Activated T-cell treated with anti-CD3 and anti-CD28 coated beads for 24 hours (primary cell): ENCODE data around the gene AKR1C4.
"Not testable (repeated sequence)": the region's sequence is repeated elsewhere in the genome, so short reads cannot be mapped to it uniquely, and the experiment has no call there.

Experiments used
- DNase-seq: peaks from one replicate; pipeline ENCODE4 v3.0.0-alpha.2; 2020; ENCODE audit warnings: low read depth

Gene AKR1C4

DNA sequence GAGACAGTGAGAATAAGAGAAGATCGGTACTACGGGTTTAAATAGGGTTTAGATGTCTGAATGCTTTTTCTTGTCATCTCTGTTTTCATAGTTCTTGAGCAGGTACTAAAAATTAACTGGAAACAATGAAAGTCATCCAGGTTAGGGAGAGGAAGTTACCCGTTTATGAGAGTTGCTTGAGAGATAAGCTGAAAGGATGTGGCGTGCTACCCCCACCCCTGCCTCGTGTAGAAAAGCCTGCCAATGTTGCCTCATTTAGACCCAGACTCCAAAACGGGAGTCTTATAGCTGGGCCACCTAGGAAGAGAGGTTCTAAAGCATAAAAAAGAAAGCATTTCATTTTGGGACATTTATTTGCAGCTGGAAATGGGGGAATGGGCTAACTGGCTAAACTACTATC is 10.2 kb downstream of the AKR1C4 start:
- DNase-seq, result no peak

DNA sequence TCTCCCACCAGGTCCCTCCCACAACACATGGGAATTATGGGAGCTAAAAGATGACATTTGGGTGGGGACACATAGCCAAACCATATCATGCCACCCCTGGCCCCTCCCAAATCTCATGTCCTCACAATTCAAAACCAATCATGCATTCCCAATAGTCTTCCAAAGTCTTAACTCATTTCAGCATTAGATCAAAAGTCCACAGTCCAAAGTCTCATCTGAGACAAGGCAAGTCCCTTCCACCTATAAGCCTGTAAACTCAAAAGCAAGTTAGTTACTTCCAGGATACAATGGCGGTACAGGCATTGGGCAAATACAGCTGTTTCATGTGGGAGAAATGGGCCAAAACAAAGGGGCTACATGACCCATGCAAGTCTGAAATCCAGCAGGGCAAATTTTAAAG is 13.1 kb downstream of the AKR1C4 start:
- DNase-seq, result not testable (repeated sequence)

DNA sequence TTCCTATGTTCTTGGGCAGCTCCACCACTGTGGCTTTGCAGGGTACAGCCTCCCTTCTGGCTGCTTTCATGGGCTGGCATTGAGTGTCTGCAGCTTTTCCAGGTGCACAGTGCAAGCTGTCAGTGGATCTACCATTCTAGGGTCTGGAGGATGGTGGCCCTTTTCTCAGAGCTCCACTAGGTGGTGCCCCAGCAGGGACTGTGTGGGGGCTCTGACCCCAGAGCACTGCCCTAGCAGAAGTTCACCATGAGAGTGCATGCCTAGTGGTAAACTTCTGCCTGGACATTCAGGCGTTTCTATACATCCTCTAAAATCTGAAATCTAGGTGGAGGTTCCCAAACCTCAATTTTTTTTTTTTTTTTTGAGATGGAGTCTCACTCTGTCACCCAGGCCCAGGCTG is 13.6 kb downstream of the AKR1C4 start:
- not testable (repeated sequence) for DNase-seq

DNA sequence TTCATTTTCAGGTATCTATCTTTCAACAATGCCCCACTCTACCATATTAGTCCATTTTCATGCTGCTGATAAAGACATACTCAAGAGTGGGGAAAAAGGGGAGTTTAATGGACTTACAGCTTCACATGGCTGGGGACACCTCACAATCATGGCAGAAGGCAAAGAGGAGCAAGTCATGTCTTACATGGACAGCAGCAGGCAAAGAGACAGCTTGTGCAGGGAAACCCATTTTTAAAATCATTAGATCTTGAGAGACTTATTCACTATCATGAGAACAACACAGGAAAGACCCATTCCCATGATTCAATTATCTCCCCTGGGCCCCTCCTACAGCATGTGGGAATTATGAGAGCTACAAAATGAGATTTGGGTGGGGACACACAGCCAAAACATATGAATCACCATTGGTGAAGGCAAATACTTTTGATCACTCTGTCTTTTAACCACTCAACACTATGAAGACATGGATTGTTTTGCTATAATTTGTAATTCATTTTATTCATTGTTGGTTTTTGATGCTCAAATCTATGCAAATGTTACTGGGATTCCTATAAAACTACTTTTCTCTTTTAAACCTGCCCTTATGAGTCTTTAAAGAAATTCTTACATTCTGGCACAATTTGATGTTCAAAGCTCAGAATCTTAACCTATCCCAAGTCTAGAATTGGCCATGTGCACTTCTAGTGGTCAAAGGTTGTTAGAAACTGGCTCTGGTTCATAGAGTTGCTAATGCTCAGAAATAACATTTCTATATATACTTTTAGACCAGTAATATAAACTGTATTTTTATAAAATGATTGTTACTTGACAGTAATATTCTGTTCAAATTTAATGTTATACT is 15.3 kb downstream of the AKR1C4 start:
- no peak for DNase-seq

DNA sequence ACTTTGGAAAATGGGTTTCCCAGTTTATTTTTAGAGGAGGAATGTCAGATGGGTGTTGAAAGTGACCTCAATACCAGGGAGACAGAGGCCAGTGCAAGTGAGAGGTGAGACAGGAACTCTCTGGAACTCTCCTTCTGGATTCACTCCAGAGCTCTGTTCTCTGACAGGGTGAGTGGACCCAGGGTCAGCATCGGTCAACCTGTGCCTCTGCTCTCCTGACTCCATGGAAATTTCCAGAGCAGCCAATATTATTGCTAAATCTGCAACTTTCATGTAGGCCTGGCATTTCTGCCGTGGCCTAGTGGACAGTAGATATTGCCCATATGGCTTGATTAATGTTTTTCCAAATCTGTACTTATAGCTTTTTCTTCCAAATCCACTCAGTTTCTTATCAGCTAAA is 20.2 kb downstream of the AKR1C4 start:
- no peak for DNase-seq

DNA sequence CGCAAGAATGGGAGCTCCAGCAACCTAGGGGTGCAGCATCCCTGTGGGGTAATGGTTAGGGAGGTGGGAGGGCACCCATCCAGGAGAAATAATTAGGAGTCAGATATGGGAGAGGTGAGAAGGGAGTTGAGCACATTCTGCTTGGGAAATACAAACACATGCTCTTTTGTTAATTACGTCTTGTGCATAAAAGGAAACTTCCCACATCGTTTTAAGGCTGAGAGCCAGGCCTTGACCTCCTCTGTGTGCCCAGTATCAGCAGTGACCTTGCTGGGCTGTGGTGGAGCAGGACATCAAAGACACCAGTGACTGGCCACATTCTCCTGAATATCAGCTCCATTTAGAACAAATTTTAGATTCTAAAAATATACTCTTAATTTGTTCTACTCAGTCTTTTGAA is 22.6 kb downstream of the AKR1C4 start:
- DNase-seq, result no peak

DNA sequence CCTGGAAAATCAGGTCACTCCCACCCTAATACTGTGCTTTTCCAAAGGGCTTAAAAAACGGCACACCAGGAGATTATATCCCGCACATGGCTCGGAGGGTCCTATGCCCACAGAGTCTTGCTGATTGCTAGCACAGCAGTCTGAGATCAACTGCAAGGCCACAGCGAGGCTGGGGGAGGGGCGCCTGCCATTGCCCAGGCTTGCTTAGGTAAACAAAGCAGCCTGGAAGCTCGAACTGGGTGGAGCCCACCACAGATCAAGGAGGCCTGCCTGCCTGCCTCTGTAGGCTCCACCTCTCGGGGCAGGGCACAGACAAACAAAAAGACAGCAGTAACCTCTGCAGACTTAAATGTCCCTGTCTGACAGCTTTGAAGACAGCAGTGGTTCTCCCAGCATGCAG is 26.3 kb downstream of the AKR1C4 start:
- not testable (repeated sequence) for DNase-seq

DNA sequence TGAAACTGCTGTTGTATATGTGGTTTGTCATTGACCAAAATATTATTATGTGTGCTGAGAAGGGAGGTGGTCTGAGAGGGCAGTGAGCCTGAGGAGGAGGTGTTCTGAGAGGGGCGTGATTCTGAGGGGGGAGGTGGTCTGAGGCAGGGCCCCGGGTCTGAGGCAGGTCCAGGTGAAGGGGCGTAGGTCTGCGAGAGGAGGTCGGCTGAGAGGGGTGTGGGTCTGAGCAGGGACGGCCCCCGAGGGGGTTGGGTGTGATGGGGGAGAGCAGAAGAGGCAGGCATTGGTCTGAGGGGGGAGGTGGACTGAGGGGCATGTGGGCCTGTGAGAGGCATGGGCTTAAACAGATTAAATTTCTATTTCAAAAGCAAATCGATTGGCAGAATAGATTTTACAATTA is 32.4 kb downstream of the AKR1C4 start:
- no peak for DNase-seq

DNA sequence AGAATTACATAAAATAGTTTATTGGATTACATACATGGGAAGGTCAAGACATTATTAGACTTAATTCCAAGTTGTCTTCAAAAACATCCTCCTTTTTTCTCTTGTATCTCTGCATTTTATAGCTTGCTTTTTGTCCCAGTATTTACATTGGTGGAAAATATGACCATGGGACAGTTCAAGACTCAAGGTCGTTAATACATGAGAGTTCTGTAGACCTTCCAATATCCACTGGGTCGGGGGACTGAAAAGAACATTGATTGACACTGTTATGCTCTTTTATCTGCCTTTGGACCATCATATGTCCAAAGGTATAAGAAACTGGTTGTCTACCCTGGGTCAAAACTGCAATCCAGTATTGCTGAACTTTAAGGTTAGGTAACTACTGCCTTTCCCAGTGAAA is 36.7 kb downstream of the AKR1C4 start:
- DNase-seq, result no peak

DNA sequence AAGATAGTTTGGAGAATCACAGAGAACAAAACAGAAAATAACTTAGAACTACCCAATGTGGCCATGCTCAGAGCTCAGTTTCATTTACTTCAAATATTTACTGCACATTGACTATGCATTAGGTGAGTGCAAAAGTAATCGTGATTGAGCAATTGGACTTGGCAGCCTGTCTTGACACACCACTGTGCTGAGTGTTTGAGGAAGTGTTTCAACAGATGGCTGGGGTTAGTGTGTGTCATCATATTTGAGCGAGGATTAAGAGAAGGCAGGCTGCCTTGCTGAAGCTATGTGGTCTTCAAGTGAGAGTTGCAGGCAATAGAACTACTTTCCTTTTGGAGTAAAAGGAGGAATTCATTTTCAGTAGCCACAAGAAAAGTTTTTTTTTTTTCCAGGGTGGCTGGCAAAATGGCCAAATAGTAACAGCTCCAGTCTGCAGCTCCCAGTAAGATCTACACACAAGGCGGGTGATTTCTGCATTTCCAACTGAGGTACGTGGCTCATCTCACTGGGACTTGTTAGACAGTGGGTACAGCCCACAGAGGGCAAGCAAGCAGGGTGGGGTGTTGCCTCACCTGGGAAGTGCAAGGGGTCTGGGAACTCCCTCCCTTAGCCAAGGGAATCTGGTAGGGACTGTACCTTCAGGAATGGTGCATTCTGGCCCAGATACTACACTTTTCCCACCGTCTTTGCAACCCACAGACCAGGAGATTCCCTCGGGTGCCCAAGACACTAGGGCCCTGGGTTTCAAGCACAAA is 37.6 kb downstream of the AKR1C4 start:
- no peak for DNase-seq

DNA sequence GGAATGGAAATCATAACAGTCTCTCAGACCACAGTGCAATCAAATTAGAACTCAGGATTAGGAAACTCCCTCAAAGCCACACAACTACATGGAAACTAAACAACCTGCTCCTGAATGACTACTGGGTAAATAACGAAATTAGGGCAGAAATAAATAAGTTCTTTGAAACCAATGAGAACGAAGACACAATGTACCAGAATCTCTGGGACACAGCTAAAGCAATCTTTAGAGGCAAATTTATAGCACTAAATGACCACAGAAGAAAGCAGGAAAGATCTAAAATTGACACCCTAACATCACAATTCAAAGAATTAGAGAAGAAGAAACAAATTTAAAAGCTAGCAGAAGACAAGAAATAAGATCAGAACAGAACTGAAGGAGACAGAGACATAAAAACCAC is 40.9 kb downstream of the AKR1C4 start:
- not testable (repeated sequence) for DNase-seq

DNA sequence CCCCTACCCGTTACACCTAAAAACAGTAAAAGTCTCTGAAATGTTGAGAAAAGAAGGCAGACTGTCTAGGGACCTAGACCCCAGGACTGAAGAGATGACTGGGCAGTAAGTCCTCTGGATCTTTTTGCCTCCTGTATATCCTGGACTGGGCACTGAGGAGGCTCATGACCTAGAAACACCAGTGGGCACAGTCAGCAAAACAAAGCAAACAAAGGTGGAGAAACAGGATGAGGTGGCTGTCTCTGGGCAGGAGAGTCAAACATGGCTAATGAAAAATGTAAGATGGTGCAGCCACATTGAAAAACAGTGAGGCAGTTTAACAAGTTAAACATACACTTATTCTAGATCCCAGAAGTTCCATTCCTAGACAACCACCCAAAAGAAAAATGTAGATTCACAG is 45.9 kb downstream of the AKR1C4 start:
- DNase-seq, result no peak

DNA sequence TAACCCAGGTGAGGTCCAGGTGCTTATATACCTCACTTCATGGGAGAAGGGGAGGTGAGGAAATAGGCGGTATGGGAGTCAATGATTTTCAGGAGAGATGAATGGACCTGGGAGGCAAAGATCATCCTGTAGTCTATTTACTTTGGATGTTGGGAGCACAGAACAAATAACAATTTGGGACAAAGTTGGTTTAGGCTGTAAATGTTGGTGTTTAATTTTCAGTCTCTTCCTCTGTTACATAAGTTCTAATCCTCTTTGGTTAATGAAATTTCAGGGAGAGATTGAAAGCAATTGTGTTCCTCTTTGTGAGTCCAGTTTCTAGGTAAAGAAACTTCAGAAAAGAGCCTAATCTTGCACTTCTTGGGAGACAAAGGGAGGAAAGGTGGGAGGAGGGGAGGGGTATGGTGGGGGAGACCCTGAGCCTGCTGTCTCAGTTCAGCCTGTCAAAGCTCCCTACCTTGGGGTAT is 46.9 kb downstream of the AKR1C4 start:
- DNase-seq, result no peak

DNA sequence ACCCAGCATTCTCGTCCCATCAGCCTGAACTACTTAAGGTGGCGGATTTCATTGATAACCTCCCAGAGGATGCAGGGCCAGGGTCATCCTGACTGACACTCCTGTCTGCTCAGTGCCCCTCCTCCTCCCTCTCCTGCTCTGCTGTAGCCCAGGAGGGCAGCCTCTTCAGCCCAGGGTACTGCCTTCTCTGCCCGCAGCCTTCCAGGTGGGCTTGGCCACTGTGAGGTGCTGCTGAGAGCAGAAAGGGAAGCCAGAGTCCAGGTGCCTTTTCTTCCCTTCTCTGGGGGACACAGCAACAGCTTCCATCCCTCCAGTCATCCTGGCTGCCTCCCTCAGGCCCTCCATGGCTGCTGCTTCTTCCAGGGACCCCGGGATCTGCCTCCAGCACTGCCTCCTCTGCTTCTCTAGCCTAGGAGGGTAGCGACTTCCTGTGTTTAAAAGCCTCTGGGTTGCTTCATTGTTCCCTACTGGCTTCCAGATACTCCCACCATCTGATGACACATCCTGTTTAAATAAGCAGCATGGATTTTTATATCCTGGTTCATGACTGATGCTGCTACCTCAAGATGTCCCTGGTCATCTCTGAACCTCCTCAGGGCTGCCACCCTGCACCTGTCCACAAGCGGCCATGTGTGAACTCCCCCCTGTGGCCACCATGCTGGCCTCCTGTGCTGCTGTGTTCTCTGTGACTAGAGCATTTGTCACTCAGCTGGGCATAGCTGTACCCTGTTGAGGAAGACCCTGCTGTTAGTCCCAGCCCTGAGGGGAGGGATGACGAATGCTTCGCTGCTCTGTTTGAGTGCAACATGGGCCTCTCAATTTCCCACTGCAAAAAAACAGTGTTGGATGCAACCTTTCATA is 55.8 kb downstream of the AKR1C4 start:
- DNase-seq, result no peak

DNA sequence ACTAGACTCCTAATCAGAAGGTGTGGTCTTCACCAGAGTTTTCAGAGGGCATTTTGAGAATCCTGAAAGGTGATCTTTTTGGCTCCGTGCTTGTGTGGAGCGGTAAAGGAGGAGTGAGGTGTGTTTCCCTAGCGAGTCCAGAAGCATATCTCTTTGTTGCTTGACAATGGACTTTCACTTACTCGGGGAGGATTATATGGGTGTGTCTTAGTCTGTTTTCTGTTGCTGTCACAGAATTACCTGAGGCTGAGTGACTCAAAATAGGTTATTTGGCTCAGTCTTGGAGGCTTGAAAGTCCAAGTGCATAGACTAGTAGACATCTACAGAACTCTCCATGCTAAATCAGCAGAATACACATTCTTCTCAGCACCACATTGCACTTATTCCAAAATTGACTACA is 57.9 kb downstream of the AKR1C4 start:
- DNase-seq, result no peak

DNA sequence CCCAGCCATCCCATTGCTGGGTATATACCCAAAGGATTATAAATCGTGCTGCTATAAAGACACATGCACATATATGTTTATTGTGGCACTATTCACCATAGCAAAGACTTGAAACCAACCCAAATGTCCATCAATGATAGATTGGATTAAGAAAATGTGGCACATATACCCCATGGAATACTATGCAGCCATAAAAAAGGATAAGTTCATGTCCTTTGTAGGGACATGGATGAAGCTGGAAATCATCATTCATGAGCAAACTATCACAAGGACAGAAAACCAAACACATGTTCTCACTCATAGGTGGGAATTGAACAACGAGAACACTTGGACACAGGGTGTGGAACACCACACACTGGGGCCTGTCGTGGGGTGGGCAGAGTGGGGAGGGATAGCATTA is 61.1 kb downstream of the AKR1C4 start:
- DNase-seq, result not testable (repeated sequence)

DNA sequence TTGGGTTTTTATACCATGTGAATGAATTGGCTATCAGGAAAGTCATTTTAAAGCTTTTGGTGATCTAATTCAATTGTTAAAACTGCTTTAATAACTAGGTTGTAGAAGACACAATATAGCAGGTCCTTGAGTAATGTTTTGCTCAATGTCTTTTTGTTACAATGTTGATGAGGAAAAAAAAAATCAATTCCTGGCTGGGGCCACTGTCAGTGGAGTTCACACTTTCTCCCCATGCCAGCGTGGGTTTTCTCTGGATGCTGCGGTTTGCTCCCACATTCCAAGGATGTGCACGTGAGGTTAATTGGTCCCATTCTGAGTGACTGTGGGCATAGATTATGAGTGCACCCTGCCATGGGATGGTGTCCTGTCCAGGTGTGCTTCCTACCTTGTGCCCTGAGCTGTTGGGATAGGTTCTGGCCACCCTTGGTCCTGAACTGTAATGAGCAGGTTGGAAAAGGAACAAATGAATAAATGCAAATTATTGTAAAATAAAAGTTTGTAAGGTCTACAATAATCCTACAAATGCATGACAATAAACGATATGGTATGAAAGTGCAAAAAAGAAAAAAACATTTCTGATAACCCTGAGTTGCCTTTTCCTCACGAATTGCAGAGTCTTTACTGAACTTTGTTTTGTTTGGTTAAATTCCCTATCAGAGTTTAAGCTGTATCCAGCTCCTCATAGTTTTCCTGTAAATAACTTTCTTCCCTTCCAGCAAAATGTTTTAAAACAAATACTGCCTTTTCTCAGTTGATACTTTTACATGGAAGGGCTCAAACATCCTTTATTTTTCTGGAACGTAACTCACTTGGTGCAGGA is 62.7 kb downstream of the AKR1C4 start:
- DNase-seq, result no peak

DNA sequence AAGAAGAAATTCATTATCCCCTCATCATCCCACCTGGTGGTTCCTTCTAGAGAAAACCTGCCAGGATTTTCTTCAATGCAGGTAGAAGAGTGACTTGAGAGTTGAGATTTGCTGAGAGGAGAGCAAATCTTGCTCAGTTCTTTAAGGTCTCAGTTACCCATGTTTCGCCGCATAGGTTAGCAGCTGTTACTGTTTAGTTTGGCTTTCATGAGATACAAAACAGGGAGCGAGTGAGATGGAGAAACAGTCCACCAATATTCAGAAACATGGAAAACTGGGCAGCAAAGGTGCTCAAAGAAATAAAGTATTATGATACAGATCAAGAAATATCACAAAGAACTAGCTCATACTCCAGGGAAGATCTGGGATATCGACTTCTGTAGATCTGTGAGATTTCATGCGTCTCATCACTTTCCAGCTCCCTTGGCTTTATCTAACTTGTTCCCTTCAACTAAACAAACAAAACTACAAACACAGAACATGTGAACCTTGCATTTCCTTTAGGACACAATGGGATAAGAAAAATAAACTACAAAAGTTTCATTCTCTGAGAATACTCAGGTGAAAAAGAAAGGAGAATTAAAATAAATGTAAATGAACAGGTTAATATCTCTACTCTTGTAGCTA is 63.4 kb downstream of the AKR1C4 start:
- no peak for DNase-seq

DNA sequence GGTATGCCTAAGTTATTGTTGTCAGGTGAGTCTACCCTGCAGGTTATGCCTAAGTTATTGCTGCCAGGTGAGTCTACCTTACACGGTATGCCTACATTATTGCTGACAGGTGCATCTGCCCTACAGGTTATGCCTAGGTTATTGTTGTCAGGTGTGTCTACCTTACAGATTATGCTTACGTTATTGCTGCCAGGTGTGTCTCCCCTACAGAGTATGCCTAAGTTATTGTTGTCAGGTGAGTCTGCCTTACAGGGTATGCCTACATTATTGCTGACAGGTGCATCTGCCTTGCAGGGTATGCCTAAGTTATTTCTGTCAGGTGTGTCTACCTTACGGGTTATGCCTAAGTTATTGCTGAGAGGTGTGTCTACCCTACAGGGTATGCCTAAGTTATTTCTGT is 64.2 kb downstream of the AKR1C4 start:
- DNase-seq, result no peak

DNA sequence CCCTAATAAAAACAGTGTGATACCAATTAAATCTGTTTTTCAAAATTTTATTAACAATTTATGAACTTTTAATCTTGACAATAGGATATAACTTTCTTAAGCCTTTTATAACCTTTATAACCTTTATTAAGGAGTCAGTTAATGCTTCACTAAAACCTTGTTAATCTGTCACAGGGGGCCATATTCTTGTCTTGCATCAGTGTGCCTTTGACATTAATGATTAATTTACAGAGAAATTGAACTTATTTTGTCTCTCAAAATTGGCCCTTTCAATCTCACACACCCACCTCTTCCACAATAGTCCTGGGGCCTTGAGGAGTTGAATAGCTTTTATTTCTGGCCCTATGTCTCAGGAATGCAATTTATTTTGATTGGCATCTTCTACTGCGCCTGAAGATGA is 68.5 kb downstream of the AKR1C4 start:
- no peak for DNase-seq

DNA sequence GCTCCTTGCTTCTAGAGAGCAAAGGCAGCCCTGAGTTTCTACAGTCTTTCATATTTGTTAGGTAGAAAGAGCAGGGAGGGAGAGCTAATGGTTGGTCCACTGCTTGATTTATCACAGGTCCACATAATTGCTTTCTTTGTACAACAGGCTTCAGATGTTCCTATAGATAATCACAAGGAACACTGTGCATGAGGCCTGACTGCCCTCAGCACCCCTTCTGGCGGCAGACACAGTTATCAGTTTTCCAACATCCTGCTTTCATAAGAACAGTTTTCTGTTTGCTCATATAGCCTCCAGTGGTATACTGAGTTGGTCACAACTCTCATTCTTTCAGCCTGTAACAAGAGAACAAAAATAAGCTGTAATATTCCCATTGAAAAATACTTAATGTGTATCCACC is 69.7 kb downstream of the AKR1C4 start:
- no peak for DNase-seq
